ENCODE data around the gene CD83.

The CD83 gene

DNA sequence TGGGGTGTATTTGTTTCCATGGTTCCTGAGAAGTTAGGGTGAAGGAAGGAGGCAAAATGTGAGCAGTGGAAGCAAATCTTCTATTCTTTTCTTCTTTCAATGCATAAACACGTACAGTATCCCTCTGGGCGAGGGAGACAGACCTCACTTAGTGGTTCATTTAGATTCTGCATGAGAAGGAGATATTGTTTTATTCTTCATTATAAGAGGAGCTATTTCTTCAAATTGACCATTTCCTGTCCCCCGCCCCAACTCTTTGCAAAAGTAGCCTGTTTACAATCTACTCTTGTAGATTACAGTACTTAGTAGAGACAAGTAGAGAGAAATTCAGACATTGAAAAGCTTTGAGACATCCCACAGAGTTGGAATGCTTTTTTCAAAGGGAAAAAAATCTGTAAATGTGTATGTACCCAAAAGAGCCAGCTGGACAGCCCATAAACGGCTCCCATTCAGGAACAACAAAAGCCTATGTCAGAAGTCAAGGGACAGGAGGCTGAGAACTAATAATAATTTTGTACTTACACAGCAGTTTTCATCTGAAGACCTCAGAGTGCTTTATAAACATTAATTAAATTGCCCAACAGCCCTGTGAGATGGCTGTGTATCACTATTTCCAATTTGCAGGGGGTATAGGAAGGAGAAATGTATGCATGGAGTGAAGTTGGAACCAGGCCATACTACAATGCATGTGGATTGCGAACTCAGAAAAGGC, 23.9 kb downstream of the CD83 start:
- DNase-seq (ENCODE audit: low spot score), result no peak
- in situ Hi-C loops (cut with MboI; ENCODE audit: low sequenced_read_pairs, unreplicated experiment), result loop anchor here (10.0 kb wide), 1 partner anchor 237 kb away; no protein-coding TSS in a partner anchor
- TF ChIP-seq, protein P1, sequence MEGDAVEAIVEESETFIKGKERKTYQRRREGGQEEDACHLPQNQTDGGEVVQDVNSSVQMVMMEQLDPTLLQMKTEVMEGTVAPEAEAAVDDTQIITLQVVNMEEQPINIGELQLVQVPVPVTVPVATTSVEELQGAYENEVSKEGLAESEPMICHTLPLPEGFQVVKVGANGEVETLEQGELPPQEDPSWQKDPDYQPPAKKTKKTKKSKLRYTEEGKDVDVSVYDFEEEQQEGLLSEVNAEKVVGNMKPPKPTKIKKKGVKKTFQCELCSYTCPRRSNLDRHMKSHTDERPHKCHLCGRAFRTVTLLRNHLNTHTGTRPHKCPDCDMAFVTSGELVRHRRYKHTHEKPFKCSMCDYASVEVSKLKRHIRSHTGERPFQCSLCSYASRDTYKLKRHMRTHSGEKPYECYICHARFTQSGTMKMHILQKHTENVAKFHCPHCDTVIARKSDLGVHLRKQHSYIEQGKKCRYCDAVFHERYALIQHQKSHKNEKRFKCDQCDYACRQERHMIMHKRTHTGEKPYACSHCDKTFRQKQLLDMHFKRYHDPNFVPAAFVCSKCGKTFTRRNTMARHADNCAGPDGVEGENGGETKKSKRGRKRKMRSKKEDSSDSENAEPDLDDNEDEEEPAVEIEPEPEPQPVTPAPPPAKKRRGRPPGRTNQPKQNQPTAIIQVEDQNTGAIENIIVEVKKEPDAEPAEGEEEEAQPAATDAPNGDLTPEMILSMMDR (IDR thresholded peaks at IDR 0.05; ENCODE audit: borderline replicate concordance, control extremely low read depth, extremely low read depth, insufficient read depth, missing control alignments), result no peak

DNA sequence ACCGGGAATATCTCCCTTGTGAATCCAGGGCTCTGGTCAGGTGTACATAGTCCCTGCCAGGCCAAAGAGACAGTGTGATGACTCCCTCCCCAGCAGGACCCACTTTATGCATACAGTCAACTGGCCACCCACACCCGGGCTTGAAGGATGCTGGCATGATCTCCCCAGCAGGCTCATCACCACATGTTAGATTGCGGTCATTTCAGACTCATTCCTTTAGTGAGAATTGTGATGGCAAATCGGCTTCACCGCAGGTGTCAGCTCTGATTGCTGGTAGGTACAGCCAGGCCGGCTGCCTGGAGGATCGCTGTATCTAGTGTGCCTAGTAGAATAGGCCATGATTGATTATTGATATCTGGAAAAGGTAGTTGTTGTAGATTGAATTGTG, 24.5 kb downstream of the CD83 start:
- TF ChIP-seq, protein P1 (IDR thresholded peaks at IDR 0.05; ENCODE audit: borderline replicate concordance, control extremely low read depth, extremely low read depth, insufficient read depth, missing control alignments), result no peak
- DNase-seq (ENCODE audit: low spot score), result no peak
- in situ Hi-C loops (cut with MboI; ENCODE audit: low sequenced_read_pairs, unreplicated experiment), result loop anchor here (10.0 kb wide), 1 partner anchor 237 kb away; no protein-coding TSS in a partner anchor

DNA sequence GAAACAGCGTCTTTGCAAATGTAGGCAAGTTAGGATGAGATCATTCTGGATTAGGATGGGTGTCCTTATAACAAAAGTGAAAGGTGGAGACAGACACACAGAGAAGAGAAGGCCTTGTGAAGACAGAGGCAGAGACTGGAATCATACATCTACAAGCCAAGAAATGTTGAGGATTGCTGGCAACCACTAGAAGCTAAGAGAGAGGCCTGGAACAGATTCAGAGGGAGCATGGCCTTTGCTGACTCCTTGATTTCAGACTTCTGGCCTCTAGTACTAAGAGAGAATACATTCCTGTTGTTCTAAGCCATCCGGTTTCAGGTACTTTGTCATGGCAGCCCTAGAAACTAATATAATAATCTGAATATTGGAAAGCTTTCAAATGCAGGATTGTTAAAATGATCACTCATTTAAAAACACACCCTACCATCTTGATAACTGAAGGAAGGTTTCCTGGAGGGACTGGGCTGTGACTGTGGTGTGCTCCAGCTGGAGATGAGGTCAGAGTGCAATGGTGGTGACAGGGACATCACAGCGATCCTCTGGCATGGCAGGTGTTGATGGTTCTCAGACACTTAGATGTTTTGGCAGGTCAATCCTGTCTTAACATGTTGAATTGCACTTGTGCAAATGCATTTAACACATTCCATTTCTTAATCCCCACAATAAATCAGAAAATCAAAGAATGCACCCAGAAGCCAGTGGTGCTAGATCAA, 25.1 kb downstream of the CD83 start:
- TF ChIP-seq, protein P1 (IDR thresholded peaks at IDR 0.05; ENCODE audit: borderline replicate concordance, control extremely low read depth, extremely low read depth, insufficient read depth, missing control alignments), result no peak
- DNase-seq (ENCODE audit: low spot score), result no peak
- in situ Hi-C loops (cut with MboI; ENCODE audit: low sequenced_read_pairs, unreplicated experiment), result loop anchor here (10.0 kb wide), 1 partner anchor 238 kb away; no protein-coding TSS in a partner anchor

DNA sequence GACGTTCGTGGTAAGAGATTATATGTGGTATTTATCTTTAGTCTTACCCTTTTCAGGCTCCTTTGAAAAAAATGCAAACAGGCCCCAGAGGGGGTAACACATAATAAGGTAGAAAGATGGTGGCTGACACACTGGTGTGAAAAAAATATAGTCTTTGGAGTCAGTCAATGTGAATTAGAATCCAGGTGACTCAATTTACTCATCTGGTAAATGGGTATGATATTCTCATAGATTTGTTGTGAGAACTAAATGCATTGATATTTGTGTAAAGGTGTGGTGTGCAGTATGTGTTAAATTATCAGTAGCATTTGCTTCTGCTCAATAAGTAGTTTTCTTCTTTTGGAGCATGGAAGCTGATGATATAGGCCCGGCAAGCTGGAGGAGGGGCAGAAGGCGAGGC, 25.7 kb downstream of the CD83 start:
- in situ Hi-C loops (cut with MboI; ENCODE audit: low sequenced_read_pairs, unreplicated experiment), result loop anchor here (10.0 kb wide), 1 partner anchor 239 kb away; no protein-coding TSS in a partner anchor
- DNase-seq (ENCODE audit: low spot score), result no peak
- TF ChIP-seq, protein P1 (IDR thresholded peaks at IDR 0.05; ENCODE audit: borderline replicate concordance, control extremely low read depth, extremely low read depth, insufficient read depth, missing control alignments), result no peak

DNA sequence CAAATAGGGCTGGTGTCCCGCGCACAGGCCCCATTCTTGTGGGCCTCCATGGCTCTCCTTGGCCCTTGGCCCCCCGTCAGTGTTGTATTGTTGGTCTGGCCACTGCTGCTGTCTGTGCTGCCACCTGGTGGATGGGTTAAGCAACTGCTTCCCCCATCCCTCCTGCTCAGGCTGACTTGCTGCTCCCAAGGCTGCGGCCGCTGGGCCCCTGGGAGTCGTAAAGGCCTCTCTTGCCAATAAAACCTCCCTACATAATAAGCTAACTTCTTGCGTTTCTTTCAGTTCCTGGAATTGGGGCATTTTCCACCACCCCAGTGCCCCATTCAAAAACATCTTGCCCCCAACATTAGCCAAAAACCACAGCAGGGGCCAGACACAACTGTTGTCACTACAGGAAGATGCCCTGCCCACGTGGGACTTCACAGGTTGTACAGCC, 27.1 kb downstream of the CD83 start:
- peak; percentile 87 for DNase-seq (ENCODE audit: low spot score)
- in situ Hi-C loops (cut with MboI; ENCODE audit: low sequenced_read_pairs, unreplicated experiment), result loop anchor here (10.0 kb wide), 1 partner anchor 240 kb away; no protein-coding TSS in a partner anchor
- TF ChIP-seq, protein P1 (IDR thresholded peaks at IDR 0.05; ENCODE audit: borderline replicate concordance, control extremely low read depth, extremely low read depth, insufficient read depth, missing control alignments), result peak; percentile 92

DNA sequence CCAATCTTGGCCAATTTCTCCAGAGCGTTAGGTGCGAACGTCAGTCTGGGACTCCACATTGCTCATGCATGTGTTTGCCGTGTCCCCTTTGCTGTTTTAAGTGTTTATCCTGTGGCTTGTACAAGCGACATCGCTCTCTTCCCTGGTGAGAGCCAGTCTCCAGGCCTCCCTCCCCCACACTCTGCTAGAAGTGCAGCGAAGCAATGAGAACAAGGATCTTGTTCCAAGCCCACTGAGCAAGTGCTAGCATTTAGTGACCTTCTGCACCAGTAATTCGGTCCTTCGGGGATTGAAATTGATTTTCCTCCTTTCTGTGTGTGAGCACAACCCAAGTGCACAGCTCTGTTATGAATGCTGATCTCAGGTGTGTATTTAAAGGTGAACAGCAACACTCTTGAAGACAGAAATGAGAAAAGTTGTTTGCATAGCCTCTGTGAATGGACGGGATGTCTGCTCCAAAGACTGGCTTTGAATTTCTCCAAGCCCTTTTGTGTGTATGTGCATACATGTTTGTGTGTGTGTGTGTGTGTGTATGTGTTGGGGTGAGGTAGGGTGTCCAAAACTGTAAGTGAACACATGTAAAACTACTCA, 29.0 kb downstream of the CD83 start:
- no peak for DNase-seq (ENCODE audit: low spot score)
- TF ChIP-seq, protein P1 (IDR thresholded peaks at IDR 0.05; ENCODE audit: borderline replicate concordance, control extremely low read depth, extremely low read depth, insufficient read depth, missing control alignments), result no peak
- in situ Hi-C loops (cut with MboI; ENCODE audit: low sequenced_read_pairs, unreplicated experiment), result loop anchor here (10.0 kb wide), 1 partner anchor 242 kb away; no protein-coding TSS in a partner anchor
